ENCODE measurements around the gene SCUBE3. TPM values are rescaled to one million over a fixed set of nuclear protein-coding genes. Genes with fewer than 3 reads are reported as not detected.

Gene SCUBE3
- total and polyA plus RNA-seq, 9 of the 15 experiments (the other 6 are each of a cell fraction or from before 2014, with no cell fraction given): 0.01 to 0.11 TPM; not detected in 7

DNA sequence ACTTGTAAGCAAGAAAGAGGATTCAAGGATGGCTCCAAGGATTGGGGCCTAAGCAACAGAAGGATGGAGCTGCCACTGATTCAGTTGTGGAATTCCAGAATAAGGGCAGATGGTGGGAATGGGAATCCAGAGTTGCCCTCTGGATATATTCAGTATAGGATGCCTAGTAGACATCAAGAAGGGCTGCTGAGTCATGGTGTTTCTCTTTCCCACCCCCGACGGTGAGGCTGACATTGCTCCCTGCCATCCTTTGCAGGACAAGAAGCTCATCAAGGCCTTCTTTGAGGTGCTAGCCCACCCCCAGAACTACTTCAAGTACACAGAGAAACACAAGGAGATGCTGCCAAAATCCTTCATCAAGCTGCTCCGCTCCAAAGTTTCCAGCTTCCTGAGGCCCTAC is 34.5 kb downstream of the SCUBE3 start (continued):
- TF ChIP-seq YY1 (IDR thresholded peaks at IDR 0.05; ENCODE audit: borderline replicate concordance in 1 of 3, control insufficient read depth in 1 of 3, extremely low read depth in 1 of 3, insufficient read depth in 3 of 3, insufficient read length in 1 of 3, insufficient replicate concordance in 2 of 3, low read depth in 1 of 3, low read length in 2 of 3) (no peak), HBP1 (CRISPR knock-in tag; IDR thresholded peaks at IDR 0.05) (no peak), ZNF436 (CRISPR knock-in tag; IDR thresholded peaks at IDR 0.05) (no peak), CTBP1 (IDR thresholded peaks at IDR 0.05; ENCODE audit: borderline replicate concordance) (peak; percentile 37; the same call in 1 of the 2 replicates), HEY1 (CRISPR knock-in tag; IDR thresholded peaks at IDR 0.05; ENCODE audit: borderline replicate concordance) (no peak), SRSF3 (IDR thresholded peaks at IDR 0.05; ENCODE audit: insufficient read depth, low read length) (no peak), GATAD2B (IDR thresholded peaks at IDR 0.05; ENCODE audit: borderline replicate concordance) (no peak), BRD9 (IDR thresholded peaks at IDR 0.05; ENCODE audit: low read depth, partially characterized antibody) (no peak), THRB (CRISPR knock-in tag; conservative IDR thresholded peaks at IDR 0.05) (no peak), CCNT2 (IDR thresholded peaks at IDR 0.05; ENCODE audit: borderline replicate concordance, extremely low read depth, insufficient read length, low read depth, low read length) (no peak), C11orf30 (IDR thresholded peaks at IDR 0.05; ENCODE audit: low read depth) (peak; percentile 93), ZNF717 (CRISPR knock-in tag; IDR thresholded peaks at IDR 0.05) (no peak), ZEB2 (IDR thresholded peaks at IDR 0.05) (no peak), POLR2G (IDR thresholded peaks at IDR 0.05; ENCODE audit: low read depth, low read length) (no peak), DDX20 (tag; IDR thresholded peaks at IDR 0.05; ENCODE audit: low read depth) (no peak), CXXC5 (CRISPR knock-in tag; IDR thresholded peaks at IDR 0.05) (no peak), STAG1 (CRISPR knock-in tag; IDR thresholded peaks at IDR 0.05; ENCODE audit: borderline replicate concordance) (no peak), CCAR2 (IDR thresholded peaks at IDR 0.05; ENCODE audit: low read depth, low read length) (no peak), ZBTB49 (CRISPR knock-in tag; IDR thresholded peaks at IDR 0.05; ENCODE audit: borderline replicate concordance) (no peak), FOXJ2 (tag; IDR thresholded peaks at IDR 0.05) (no peak), CBX8 (IDR thresholded peaks at IDR 0.05; ENCODE audit: borderline replicate concordance, extremely low read depth, low read depth, low read length, poor library complexity, severe bottlenecking) (no peak), BRF2 (IDR thresholded peaks at IDR 0.05; ENCODE audit: borderline replicate concordance, insufficient read depth, insufficient read length) (no peak)
